SU-DHL-6 (cell line): ENCODE data around the gene GPAT3.

Experiments
- H2AFZ ChIP-seq: fragments of 200-600 bp; sonication (generic); 2 replicates; pipeline ENCODE4 v1.6.1; 2014; ENCODE audit warnings: low read depth, mild to moderate bottlenecking, moderate library complexity, mixed read lengths, antibody characterized with exemption, low read length; ENCODE audit not compliant: severe bottlenecking
- H3F3A ChIP-seq: fragments of 200-600 bp; shearing (Covaris generic); 2 replicates; pipeline ENCODE4 v1.6.0; 2016; ENCODE audit warnings: antibody characterized with exemption, mild to moderate bottlenecking; ENCODE audit not compliant: insufficient read depth
- H3K27ac ChIP-seq: fragments of 200-600 bp; sonication (generic); 2 replicates; pipeline ENCODE4 v1.5.1; 2016; ENCODE audit warnings: low read depth, mild to moderate bottlenecking, low read length, moderate library complexity, mixed read lengths
- H3K27me3 ChIP-seq: fragments of 200-600 bp; sonication (generic), shearing (Covaris generic); 2 replicates; pipeline ENCODE4 v1.6.0; 2014; ENCODE audit warnings: mild to moderate bottlenecking, low read length
- H3K36me3 ChIP-seq: fragments of 200-600 bp; sonication (generic); 2 replicates; pipeline ENCODE4 v1.6.1; 2014; ENCODE audit warnings: mild to moderate bottlenecking, low read length, mixed read lengths
- H3K4me2 ChIP-seq: fragments of 300-600, 200-600 bp; shearing (Covaris generic), sonication (generic); 2 replicates; pipeline ENCODE4 v1.6.0; 2014; ENCODE audit warnings: low read length, low read depth, mild to moderate bottlenecking; ENCODE audit not compliant: poor library complexity, severe bottlenecking
- H3K4me3 ChIP-seq: fragments of 200-600 bp; sonication (generic); 2 replicates; pipeline ENCODE4 v1.5.1; 2014; ENCODE audit warnings: antibody characterized with exemption, low read length, mild to moderate bottlenecking, mixed read lengths; ENCODE audit not compliant: insufficient read depth, poor library complexity, severe bottlenecking
- H3K79me2 ChIP-seq: fragments of 200-600 bp; sonication (generic); 2 replicates; pipeline ENCODE4 v1.6.1; 2014; ENCODE audit warnings: mild to moderate bottlenecking, low read length, moderate library complexity; ENCODE audit not compliant: insufficient read depth
- H3K9ac ChIP-seq: fragments of 200-600 bp; sonication (generic); 2 replicates; pipeline ENCODE4 v1.7.0; 2014; ENCODE audit warnings: mild to moderate bottlenecking, low read length
- H3K9me2 ChIP-seq: fragments of 200-600 bp; sonication (generic); replicated peaks from 2 replicates; pipeline ENCODE4 v1.6.1; 2014; ENCODE audit warnings: low read length; ENCODE audit not compliant: insufficient read depth
- H3K9me3 ChIP-seq: fragments of 200-600 bp; sonication (generic); 2 replicates; pipeline ENCODE4 v1.6.1; 2014; ENCODE audit warnings: low read length, mixed read lengths; ENCODE audit not compliant: insufficient read depth
- H4K20me1 ChIP-seq: fragments of 200-600 bp; sonication (generic); 2 replicates; pipeline ENCODE4 v1.6.1; 2014; ENCODE audit warnings: low read depth, mild to moderate bottlenecking, antibody characterized with exemption, low read length, moderate library complexity, mixed read lengths
- CTCF ChIP-seq: fragments of 200-600 bp; sonication (generic); IDR thresholded peaks from one replicate; pipeline ENCODE4 v1.5.1; 2017; ENCODE audit warnings: antibody characterized with exemption, mild to moderate bottlenecking, low read length, moderate library complexity; ENCODE audit not compliant: insufficient read depth, poor library complexity, severe bottlenecking
- EZH2phosphoT487 ChIP-seq: fragments of 200-600 bp; sonication (generic), shearing (Covaris generic); conservative IDR thresholded peaks from 2 replicates; pipeline ENCODE4 v1.6.1; 2018; ENCODE audit warnings: mild to moderate bottlenecking, antibody characterized with exemption, low read length, moderate library complexity, mixed read lengths

The GPAT3 gene

GRCh38 chr4:83558059-83558653 lies 22.2 kb downstream of the GPAT3 start:
- H3K9me2 ChIP-seq = no peaks in the 10 kb centered on the region
- no peak for TF ChIP-seq EZH2phosphoT487
- no peak for TF ChIP-seq CTCF
- H3K27ac ChIP-seq = no peak overlapping the region
- no peak overlapping the region for H3K9ac ChIP-seq
- no peaks in the 10 kb centered on the region for H3K9me3 ChIP-seq
- no peaks in the 10 kb centered on the region for H3F3A ChIP-seq
- no peaks in the 10 kb centered on the region for H3K79me2 ChIP-seq
- H3K4me2 ChIP-seq = no peak overlapping the region
- no peak overlapping the region for H3K4me3 ChIP-seq
- no peak overlapping the region for H2AFZ ChIP-seq
- H3K27me3 ChIP-seq = no peaks in the 10 kb centered on the region
- no peaks in the 10 kb centered on the region for H4K20me1 ChIP-seq
- no peaks in the 10 kb centered on the region for H3K36me3 ChIP-seq

- no peaks in the 10 kb centered on the region for H3K27me3 ChIP-seq
- H2AFZ ChIP-seq = no peak overlapping the region
- no peaks in the 10 kb centered on the region for H3K9me3 ChIP-seq
- no peak overlapping the region for H3K9ac ChIP-seq
- no peak overlapping the region for H3K27ac ChIP-seq
- TF ChIP-seq CTCF (no peak), EZH2phosphoT487 (no peak)
- H3K9me2 ChIP-seq = no peaks in the 10 kb centered on the region
- H3K4me2 ChIP-seq = no peak overlapping the region
- no peak overlapping the region for H3K4me3 ChIP-seq
- no peaks in the 10 kb centered on the region for H3F3A ChIP-seq
- no peaks in the 10 kb centered on the region for H3K79me2 ChIP-seq
- H4K20me1 ChIP-seq = no peaks in the 10 kb centered on the region
- H3K36me3 ChIP-seq = no peaks in the 10 kb centered on the region
Measured at GRCh38 chr4:83558680-83559079, 22.8 kb downstream of the GPAT3 start.

- H3K36me3 ChIP-seq = no peaks in the 10 kb centered on the region
- H3K9me2 ChIP-seq = no peaks in the 10 kb centered on the region
- H3K4me3 ChIP-seq = no peak overlapping the region
- no peaks in the 10 kb centered on the region for H3K27me3 ChIP-seq
- H2AFZ ChIP-seq = no peak overlapping the region
- H3K27ac ChIP-seq = no peak overlapping the region
- no peaks in the 10 kb centered on the region for H4K20me1 ChIP-seq
- H3K79me2 ChIP-seq = no peaks in the 10 kb centered on the region
- H3K4me2 ChIP-seq = no peak overlapping the region
- H3F3A ChIP-seq = no peaks in the 10 kb centered on the region
- no peak overlapping the region for H3K9ac ChIP-seq
- no peak for TF ChIP-seq EZH2phosphoT487
- TF ChIP-seq CTCF = no peak
- no peaks in the 10 kb centered on the region for H3K9me3 ChIP-seq
Measured at GRCh38 chr4:83560523-83560922, 24.6 kb downstream of the GPAT3 start.
